Neural crest cell (in vitro differentiated cells): Measurements from ENCODE around the gene IL6ST. TPM values are rescaled to one million over a fixed set of nuclear protein-coding genes. Genes with fewer than 3 reads are reported as not detected.

Source experiments
- DNase-seq: peaks from one replicate; pipeline ENCODE4 v3.0.0; 2021; ENCODE audit warnings: low read depth, mixed read lengths, low spot score
- H3K27ac Mint-ChIP-seq: one replicate; pipeline ENCODE4 v1.8.0; 2021; ENCODE audit warnings: mild to moderate bottlenecking, mixed read lengths; ENCODE audit not compliant: unreplicated experiment
- H3K27me3 Mint-ChIP-seq: 2 replicates; pipeline ENCODE4 v1.8.0; 2021; ENCODE audit warnings: low read depth, mild to moderate bottlenecking, mixed read lengths
- H3K36me3 Mint-ChIP-seq: 2 replicates; pipeline ENCODE4 v1.8.0; 2021; ENCODE audit warnings: low read depth, mild to moderate bottlenecking, mixed read lengths
- H3K4me1 Mint-ChIP-seq: 2 replicates; pipeline ENCODE4 v1.8.0; 2021; ENCODE audit warnings: mixed read lengths
- H3K4me3 Mint-ChIP-seq: one replicate; pipeline ENCODE4 v1.8.0; 2021; ENCODE audit warnings: mild to moderate bottlenecking, mixed read lengths
- H3K9me3 Mint-ChIP-seq: 2 replicates; pipeline ENCODE4 v1.8.0; 2021; ENCODE audit warnings: mixed read lengths
- total RNA-seq: library from RNA; stranded (reverse); gene quantifications from 2 replicates; pipeline ENCODE4 v1.2.1, GENCODE V29; 2021
- TF ChIP-seq, protein P1 (sequence below): fragments of 200-600 bp; sonication (generic); conservative IDR thresholded peaks from 2 replicates; pipeline ENCODE4 v1.5.0; 2021; ENCODE audit warnings: antibody characterized with exemption, mild to moderate bottlenecking

Gene IL6ST
- total RNA-seq, 1 donor from 2014 or later: 39.6 TPM

DNA sequence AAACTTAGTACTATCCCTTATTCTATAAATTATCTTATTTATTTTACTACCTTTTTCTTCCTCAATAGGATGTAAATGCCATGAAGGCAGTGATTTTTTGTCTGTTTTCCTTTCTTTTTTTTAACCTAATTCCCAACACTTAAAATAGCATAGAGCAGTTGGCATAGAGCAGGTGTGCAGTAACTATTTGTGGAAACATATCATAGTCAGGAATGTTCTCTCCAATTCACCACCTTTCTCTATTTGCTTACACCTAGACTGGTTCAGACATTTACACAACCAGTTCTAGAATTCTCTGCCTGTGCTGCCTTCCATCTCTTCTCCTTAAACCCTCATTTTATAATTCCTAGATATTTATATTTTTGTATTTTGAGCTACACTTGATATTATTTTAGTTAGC is 94.0 kb downstream of the IL6ST start:
- no peak for DNase-seq
- no peaks in the 10 kb centered on the region for H3K36me3 Mint-ChIP-seq
- no peaks in the 10 kb centered on the region for H3K9me3 Mint-ChIP-seq
- no peak overlapping the region for H3K27ac Mint-ChIP-seq
- no peaks in the 10 kb centered on the region for H3K27me3 Mint-ChIP-seq
- no peak overlapping the region for H3K4me3 Mint-ChIP-seq
- no peaks in the 10 kb centered on the region for H3K4me1 Mint-ChIP-seq
- TF ChIP-seq, protein P1, sequence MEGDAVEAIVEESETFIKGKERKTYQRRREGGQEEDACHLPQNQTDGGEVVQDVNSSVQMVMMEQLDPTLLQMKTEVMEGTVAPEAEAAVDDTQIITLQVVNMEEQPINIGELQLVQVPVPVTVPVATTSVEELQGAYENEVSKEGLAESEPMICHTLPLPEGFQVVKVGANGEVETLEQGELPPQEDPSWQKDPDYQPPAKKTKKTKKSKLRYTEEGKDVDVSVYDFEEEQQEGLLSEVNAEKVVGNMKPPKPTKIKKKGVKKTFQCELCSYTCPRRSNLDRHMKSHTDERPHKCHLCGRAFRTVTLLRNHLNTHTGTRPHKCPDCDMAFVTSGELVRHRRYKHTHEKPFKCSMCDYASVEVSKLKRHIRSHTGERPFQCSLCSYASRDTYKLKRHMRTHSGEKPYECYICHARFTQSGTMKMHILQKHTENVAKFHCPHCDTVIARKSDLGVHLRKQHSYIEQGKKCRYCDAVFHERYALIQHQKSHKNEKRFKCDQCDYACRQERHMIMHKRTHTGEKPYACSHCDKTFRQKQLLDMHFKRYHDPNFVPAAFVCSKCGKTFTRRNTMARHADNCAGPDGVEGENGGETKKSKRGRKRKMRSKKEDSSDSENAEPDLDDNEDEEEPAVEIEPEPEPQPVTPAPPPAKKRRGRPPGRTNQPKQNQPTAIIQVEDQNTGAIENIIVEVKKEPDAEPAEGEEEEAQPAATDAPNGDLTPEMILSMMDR: no peak

DNA sequence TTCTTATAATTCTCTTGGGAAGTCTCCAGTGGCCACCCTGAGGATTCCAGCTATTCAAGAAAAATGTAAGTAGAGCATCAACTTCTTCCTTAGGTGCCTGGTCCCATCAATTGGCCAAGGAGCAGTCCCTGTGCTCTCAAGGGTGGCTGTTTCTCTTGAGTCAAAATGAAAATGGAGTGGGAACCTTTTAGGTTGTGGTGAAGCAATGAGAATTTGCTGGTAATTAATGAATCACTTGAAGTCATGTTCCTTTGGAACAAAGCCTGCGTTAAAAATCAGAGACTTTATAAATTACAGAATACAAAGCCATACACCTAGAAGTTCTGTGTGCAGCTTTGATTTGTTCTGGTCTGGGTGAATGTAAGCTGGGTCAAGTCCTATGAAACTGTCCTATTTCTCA is 94.7 kb downstream of the IL6ST start:
- DNase-seq: no peak
- Mint-ChIP-seq H3K4me3 (no peak overlapping the region), H3K4me1 (no peaks in the 10 kb centered on the region), H3K36me3 (no peaks in the 10 kb centered on the region), H3K27me3 (no peaks in the 10 kb centered on the region), H3K9me3 (no peaks in the 10 kb centered on the region), H3K27ac (no peak overlapping the region)
- TF ChIP-seq, protein P1: no peak

DNA sequence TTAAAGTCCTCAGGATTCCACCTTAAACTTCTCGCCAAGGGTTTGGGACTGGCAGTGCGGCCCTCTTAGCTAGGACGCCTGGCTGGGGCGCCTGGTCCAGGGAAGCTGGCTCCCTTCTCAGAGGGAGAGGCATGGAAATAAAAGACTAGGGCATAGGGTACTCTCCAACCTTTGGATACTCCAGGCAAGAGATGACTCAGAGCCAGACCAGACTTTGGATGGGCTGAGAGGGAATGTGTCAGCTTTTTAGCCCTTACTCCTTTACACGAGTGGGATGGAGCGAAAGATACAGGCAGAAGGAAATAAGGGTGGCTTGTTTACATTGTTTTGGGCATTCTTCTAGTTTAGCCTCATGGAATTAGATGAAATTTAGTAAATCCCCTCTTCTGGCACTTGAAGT is 95.4 kb downstream of the IL6ST start:
- Mint-ChIP-seq H3K27me3 (no peaks in the 10 kb centered on the region), H3K36me3 (no peaks in the 10 kb centered on the region), H3K27ac (no peak overlapping the region), H3K4me1 (no peaks in the 10 kb centered on the region), H3K4me3 (no peak overlapping the region), H3K9me3 (no peaks in the 10 kb centered on the region)
- DNase-seq: no peak
- TF ChIP-seq, protein P1: no peak

DNA sequence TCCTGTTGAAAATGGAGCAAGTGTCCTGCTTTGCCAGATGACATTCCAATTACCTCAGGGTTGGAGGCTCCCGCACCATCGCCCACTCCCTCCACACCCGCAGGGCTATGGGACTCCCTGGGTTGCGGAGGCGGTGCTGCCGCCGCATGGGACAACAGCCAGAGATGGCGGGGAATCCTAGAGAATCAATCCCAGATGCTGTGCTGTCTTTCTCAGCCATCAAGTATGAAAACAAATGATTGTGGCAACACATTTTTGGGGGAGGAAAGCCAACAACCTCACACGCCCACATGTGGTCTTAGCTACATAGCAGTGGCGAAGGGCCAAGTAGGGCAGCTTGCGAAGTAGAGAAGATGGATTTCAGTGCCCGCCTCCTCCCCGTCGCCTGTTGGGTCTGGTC is 96.9 kb downstream of the IL6ST start:
- no peaks in the 10 kb centered on the region for H3K27me3 Mint-ChIP-seq
- no peaks in the 10 kb centered on the region for H3K9me3 Mint-ChIP-seq
- TF ChIP-seq, protein P1: no peak
- no peak overlapping the region for H3K4me3 Mint-ChIP-seq
- no peak overlapping the region for H3K27ac Mint-ChIP-seq
- H3K36me3 Mint-ChIP-seq: no peaks in the 10 kb centered on the region
- no peaks in the 10 kb centered on the region for H3K4me1 Mint-ChIP-seq
- no peak for DNase-seq

DNA sequence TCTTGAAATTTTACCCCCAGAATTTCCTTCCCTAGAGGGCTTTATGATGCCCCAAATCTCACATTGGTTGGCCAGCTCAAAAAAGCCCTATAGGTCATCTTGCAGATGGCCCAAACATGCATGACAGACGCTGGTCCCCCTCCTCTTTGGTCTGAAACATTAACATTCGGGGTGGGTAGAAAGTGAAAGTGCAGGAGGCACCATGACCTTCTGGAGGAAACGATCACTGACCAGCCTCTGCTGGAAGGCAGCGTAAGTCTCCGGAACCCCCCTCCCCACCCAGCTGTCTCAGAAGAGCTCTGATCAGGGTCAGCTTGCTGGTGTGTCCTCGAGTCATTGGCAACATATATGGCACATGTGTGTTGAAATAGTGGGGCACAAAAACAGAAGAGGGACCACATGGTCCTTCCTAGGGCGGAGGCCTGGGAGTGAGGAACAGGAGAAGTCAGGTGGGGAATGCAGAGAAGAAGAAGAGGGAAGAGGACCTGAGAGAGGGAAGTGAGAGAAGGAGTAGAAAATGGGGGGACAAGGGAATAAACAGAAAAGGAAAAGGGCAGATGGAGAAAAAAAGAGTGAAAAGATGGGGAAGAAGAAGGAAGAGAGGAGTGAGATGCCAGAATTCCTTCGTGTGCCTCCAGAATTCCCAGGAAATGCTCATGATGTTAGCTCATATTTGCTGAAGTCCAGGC is 97.4 kb downstream of the IL6ST start:
- H3K27me3 Mint-ChIP-seq: no peaks in the 10 kb centered on the region
- no peak overlapping the region for H3K27ac Mint-ChIP-seq
- no peaks in the 10 kb centered on the region for H3K4me1 Mint-ChIP-seq
- peaks cover 2% of the 10 kb centered on the region for H3K9me3 Mint-ChIP-seq
- no peak overlapping the region for H3K4me3 Mint-ChIP-seq
- H3K36me3 Mint-ChIP-seq: no peaks in the 10 kb centered on the region
- TF ChIP-seq, protein P1: no peak
- no peak for DNase-seq
